Adrenal gland (tissue), 5 donors: ENCODE measurements around the gene ACADM.

ENCODE experiments used
- POLR2A ChIP-seq, 2 donors: fragments of 450-650 bp; IDR thresholded peaks; one replicate each; pipeline ENCODE4 v1.6.1; 2017; ENCODE audit warnings: antibody characterized with exemption in 2 of 2, mild to moderate bottlenecking in 2 of 2, moderate library complexity in 1 of 2
- TF ChIP-seq, protein P1 (sequence below), 6 experiments: fragments of 450-650 bp in 4 of 6; fragments of 200-600 bp in 2 of 6; sonication (generic) in 1 of 6; IDR thresholded peaks; 1 replicate in 5 of 6; 2 replicates in 1 of 6; pipeline versions ENCODE4 v1.5.1 to v1.8.0; 2016 to 2021; ENCODE audit warnings: antibody characterized with exemption in 6 of 6, mild to moderate bottlenecking in 2 of 6, moderate library complexity in 1 of 6
- donor health status: DM: no; HTN: no; CAD: no.

DNA sequence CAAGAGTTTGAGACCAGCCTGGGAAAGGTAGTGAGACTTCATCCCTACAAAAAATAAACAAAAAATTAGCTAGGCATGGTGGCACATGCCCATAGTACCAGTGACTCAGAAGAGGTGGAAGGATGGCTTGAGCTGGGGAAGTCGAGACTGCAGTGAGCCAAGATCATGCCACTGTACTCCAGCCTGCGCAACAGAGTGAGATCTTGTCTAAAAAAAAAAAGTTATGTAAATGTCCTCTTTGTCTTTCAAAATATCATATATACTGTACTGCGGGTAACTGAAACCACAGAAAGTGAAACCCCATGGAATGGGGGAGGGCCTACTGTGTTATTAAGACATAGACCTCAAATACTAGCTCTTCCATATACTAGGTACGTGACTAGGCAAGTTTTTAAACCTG, 20.8 kb downstream of the ACADM start:
- TF ChIP-seq, protein P1, sequence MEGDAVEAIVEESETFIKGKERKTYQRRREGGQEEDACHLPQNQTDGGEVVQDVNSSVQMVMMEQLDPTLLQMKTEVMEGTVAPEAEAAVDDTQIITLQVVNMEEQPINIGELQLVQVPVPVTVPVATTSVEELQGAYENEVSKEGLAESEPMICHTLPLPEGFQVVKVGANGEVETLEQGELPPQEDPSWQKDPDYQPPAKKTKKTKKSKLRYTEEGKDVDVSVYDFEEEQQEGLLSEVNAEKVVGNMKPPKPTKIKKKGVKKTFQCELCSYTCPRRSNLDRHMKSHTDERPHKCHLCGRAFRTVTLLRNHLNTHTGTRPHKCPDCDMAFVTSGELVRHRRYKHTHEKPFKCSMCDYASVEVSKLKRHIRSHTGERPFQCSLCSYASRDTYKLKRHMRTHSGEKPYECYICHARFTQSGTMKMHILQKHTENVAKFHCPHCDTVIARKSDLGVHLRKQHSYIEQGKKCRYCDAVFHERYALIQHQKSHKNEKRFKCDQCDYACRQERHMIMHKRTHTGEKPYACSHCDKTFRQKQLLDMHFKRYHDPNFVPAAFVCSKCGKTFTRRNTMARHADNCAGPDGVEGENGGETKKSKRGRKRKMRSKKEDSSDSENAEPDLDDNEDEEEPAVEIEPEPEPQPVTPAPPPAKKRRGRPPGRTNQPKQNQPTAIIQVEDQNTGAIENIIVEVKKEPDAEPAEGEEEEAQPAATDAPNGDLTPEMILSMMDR (IDR thresholded peaks at IDR 0.05): no peak
- no peak for TF ChIP-seq POLR2A (IDR thresholded peaks at IDR 0.05)
